WTC11 (cell line): Measurements from ENCODE around the gene CNOT6L. TPM values are rescaled to one million over a fixed set of nuclear protein-coding genes. Genes with fewer than 3 reads are reported as not detected.
A peak's percentile ranks its signal among the peaks of the same experiment; 100 is the strongest.

Source experiments
- ATAC-seq: fragments of 200-7000 bp; cut with Tn5 transposase; 2 replicates; pipeline ENCODE4 v1.10.0; 2021; ENCODE audit warnings: mild to moderate bottlenecking, moderate library complexity
- CTCF ChIA-PET: fragments of 300-600 bp; sonication (Branson Sonifier 250); formaldehyde crosslinking; loops from one replicate; lab custom pipeline; 2021; ENCODE audit warnings: antibody characterized with exemption; lab: Charles Lee
- POLR2A ChIA-PET: fragments of 350-600 bp; sonication (Branson Sonifier 250); formaldehyde crosslinking; loops from one replicate; lab custom pipeline; 2021; ENCODE audit warnings: antibody characterized with exemption; lab: Charles Lee
- DNase-seq: peaks from one replicate; pipeline ENCODE4 v3.0.0; 2021; ENCODE audit warnings: low spot score
- H3K27ac Mint-ChIP-seq: 2 replicates; pipeline ENCODE4 v1.8.0; 2021; ENCODE audit warnings: mixed read lengths
- H3K27me3 Mint-ChIP-seq: 2 replicates; pipeline ENCODE4 v1.8.0; 2021; ENCODE audit warnings: low read depth, mild to moderate bottlenecking, moderate library complexity, mixed read lengths
- H3K36me3 Mint-ChIP-seq: 2 replicates; pipeline ENCODE4 v1.8.0; 2021; ENCODE audit warnings: mixed read lengths
- H3K4me1 Mint-ChIP-seq: 2 replicates; pipeline ENCODE4 v1.8.0; 2022; ENCODE audit warnings: mixed read lengths
- H3K4me3 Mint-ChIP-seq: 2 replicates; pipeline ENCODE4 v1.8.0; 2021; ENCODE audit warnings: mild to moderate bottlenecking, moderate library complexity, mixed read lengths
- H3K9me3 Mint-ChIP-seq: 2 replicates; pipeline ENCODE4 v1.8.0; 2021; ENCODE audit warnings: mixed read lengths
- CREM ChIP-seq: sonication (generic); formaldehyde crosslinking; IDR thresholded peaks from 2 replicates; pipeline ENCODE4 v1.8.1; 2022; ENCODE audit warnings: mild to moderate bottlenecking, missing genetic modification reagents, moderate library complexity
- E2F1 ChIP-seq: sonication (generic); formaldehyde crosslinking; IDR thresholded peaks from 2 replicates; pipeline ENCODE4 v1.8.0; 2022; ENCODE audit warnings: mild to moderate bottlenecking, missing genetic modification reagents
- ELF4 ChIP-seq: sonication (generic); formaldehyde crosslinking; IDR thresholded peaks from 2 replicates; pipeline ENCODE4 v1.8.1; 2022; ENCODE audit warnings: low read depth, mild to moderate bottlenecking, moderate library complexity, missing genetic modification reagents
- ESRRA ChIP-seq: sonication (generic); formaldehyde crosslinking; IDR thresholded peaks from 2 replicates; pipeline ENCODE4 v1.8.1; 2022; ENCODE audit warnings: mild to moderate bottlenecking, missing genetic modification reagents, borderline replicate concordance
- RORB ChIP-seq: fragments of 250-450 bp; sonication (Bioruptor Pico); IDR thresholded peaks from 2 replicates; pipeline ENCODE4 v1.9.0; 2021; ENCODE audit warnings: mild to moderate bottlenecking
- USF1 ChIP-seq: sonication (generic); formaldehyde crosslinking; IDR thresholded peaks from 2 replicates; pipeline ENCODE4 v1.8.0; 2022; ENCODE audit warnings: mild to moderate bottlenecking, missing genetic modification reagents
- ZNF263 ChIP-seq: sonication (generic); formaldehyde crosslinking; IDR thresholded peaks from 2 replicates; pipeline ENCODE4 v1.8.1; 2022; ENCODE audit warnings: low read depth, mild to moderate bottlenecking, moderate library complexity, missing genetic modification reagents
- ZNF281 ChIP-seq: sonication (generic); formaldehyde crosslinking; IDR thresholded peaks from 2 replicates; pipeline ENCODE4 v1.8.0; 2023; ENCODE audit warnings: mild to moderate bottlenecking, missing genetic modification reagents
- total RNA-seq: library from RNA; stranded (reverse); gene quantifications from 3 replicates; pipeline ENCODE4 v1.2.3, GENCODE V29; 2021
- TF ChIP-seq, protein P1 (sequence below): sonication (generic); formaldehyde crosslinking; IDR thresholded peaks from 2 replicates; pipeline ENCODE4 v1.8.1; 2022; ENCODE audit warnings: low read depth, missing genetic modification reagents, borderline replicate concordance
- TF ChIP-seq, protein P2 (sequence below): fragments of 250-450 bp; sonication (Bioruptor Pico); IDR thresholded peaks from 2 replicates; pipeline ENCODE4 v1.8.0; 2021; ENCODE audit warnings: mild to moderate bottlenecking
- TF ChIP-seq, protein P3 (sequence below): sonication (generic); formaldehyde crosslinking; conservative IDR thresholded peaks from 2 replicates; pipeline ENCODE4 v1.8.1; 2022; ENCODE audit warnings: mild to moderate bottlenecking, missing genetic modification reagents
- TF ChIP-seq, protein P4 (sequence below): sonication (generic); formaldehyde crosslinking; IDR thresholded peaks from 2 replicates; pipeline ENCODE4 v1.8.1; 2022; ENCODE audit warnings: low read depth, mild to moderate bottlenecking, moderate library complexity, missing genetic modification reagents, borderline replicate concordance

The CNOT6L gene
- total RNA-seq, 1 experiment from 2014 or later: 21.6 TPM

GRCh38 chr4:77676842-77677241 lies 142.3 kb downstream of the CNOT6L start:
- no peak for TF ChIP-seq USF1 (CRISPR knock-in tag)
- TF ChIP-seq RORB (CRISPR knock-in tag): no peak
- no peak for TF ChIP-seq ZNF263 (CRISPR knock-in tag)
- no peak for TF ChIP-seq ZNF281 (CRISPR knock-in tag)
- TF ChIP-seq, protein P1, sequence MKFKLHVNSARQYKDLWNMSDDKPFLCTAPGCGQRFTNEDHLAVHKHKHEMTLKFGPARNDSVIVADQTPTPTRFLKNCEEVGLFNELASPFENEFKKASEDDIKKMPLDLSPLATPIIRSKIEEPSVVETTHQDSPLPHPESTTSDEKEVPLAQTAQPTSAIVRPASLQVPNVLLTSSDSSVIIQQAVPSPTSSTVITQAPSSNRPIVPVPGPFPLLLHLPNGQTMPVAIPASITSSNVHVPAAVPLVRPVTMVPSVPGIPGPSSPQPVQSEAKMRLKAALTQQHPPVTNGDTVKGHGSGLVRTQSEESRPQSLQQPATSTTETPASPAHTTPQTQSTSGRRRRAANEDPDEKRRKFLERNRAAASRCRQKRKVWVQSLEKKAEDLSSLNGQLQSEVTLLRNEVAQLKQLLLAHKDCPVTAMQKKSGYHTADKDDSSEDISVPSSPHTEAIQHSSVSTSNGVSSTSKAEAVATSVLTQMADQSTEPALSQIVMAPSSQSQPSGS: no peak
- CTCF ChIA-PET: no interaction called here
- no peaks in the 10 kb centered on the region for H3K9me3 Mint-ChIP-seq
- no peak overlapping the region for H3K27ac Mint-ChIP-seq
- no peak overlapping the region for H3K4me3 Mint-ChIP-seq
- H3K27me3 Mint-ChIP-seq: no peaks in the 10 kb centered on the region
- H3K36me3 Mint-ChIP-seq: no peaks in the 10 kb centered on the region
- no peak for ATAC-seq
- POLR2A ChIA-PET: no interaction called here
- peaks cover 7% of the 10 kb centered on the region; the same call in 1 of the 2 replicates for H3K4me1 Mint-ChIP-seq
- no peak for DNase-seq

- ATAC-seq (peak; percentile 60), DNase-seq (no peak)
- Mint-ChIP-seq H3K27me3 (no peaks in the 10 kb centered on the region), H3K4me3 (no peak overlapping the region), H3K9me3 (peaks cover 8% of the 10 kb centered on the region), H3K4me1 (peaks cover 20% of the 10 kb centered on the region), H3K27ac (no peak overlapping the region), H3K36me3 (no peaks in the 10 kb centered on the region)
- ChIA-PET CTCF (interaction anchor here (1.4 kb wide), 1 partner anchor 28 kb away, joined by 3 read pairs; no protein-coding TSS in a partner anchor), POLR2A (no interaction called here)
- TF ChIP-seq, protein P2, sequence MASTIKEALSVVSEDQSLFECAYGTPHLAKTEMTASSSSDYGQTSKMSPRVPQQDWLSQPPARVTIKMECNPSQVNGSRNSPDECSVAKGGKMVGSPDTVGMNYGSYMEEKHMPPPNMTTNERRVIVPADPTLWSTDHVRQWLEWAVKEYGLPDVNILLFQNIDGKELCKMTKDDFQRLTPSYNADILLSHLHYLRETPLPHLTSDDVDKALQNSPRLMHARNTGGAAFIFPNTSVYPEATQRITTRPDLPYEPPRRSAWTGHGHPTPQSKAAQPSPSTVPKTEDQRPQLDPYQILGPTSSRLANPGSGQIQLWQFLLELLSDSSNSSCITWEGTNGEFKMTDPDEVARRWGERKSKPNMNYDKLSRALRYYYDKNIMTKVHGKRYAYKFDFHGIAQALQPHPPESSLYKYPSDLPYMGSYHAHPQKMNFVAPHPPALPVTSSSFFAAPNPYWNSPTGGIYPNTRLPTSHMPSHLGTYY (CRISPR knock-in tag): no peak
These were observed 148.1 kb downstream of the CNOT6L start for GRCh38 chr4:77671051-77671450.

GRCh38 chr4:77669946-77670590 lies 149.1 kb downstream of the CNOT6L start:
- no peak for TF ChIP-seq E2F1
- TF ChIP-seq, protein P3, sequence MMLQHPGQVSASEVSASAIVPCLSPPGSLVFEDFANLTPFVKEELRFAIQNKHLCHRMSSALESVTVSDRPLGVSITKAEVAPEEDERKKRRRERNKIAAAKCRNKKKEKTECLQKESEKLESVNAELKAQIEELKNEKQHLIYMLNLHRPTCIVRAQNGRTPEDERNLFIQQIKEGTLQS (CRISPR knock-in tag): no peak
- TF ChIP-seq, protein P4, sequence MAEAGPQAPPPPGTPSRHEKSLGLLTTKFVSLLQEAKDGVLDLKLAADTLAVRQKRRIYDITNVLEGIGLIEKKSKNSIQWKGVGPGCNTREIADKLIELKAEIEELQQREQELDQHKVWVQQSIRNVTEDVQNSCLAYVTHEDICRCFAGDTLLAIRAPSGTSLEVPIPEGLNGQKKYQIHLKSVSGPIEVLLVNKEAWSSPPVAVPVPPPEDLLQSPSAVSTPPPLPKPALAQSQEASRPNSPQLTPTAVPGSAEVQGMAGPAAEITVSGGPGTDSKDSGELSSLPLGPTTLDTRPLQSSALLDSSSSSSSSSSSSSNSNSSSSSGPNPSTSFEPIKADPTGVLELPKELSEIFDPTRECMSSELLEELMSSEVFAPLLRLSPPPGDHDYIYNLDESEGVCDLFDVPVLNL (CRISPR knock-in tag): no peak
- TF ChIP-seq, protein P2 (CRISPR knock-in tag): no peak
- TF ChIP-seq ESRRA (CRISPR knock-in tag): no peak
- TF ChIP-seq CREM (CRISPR knock-in tag): no peak
- TF ChIP-seq ELF4: no peak
- Mint-ChIP-seq H3K27ac (0 out of 2 replicates have a peak overlapping the region, but pooled peaks have one; percentile 43), H3K4me3 (no peak overlapping the region), H3K27me3 (no peaks in the 10 kb centered on the region), H3K36me3 (no peaks in the 10 kb centered on the region), H3K9me3 (peaks cover 8% of the 10 kb centered on the region), H3K4me1 (peaks cover 20% of the 10 kb centered on the region)
- ChIA-PET POLR2A (interaction anchor here (0.9 kb wide), 1 partner anchor 9 kb away, joined by 5 read pairs; no protein-coding TSS in a partner anchor), CTCF (interaction anchor here (1.4 kb wide), 1 partner anchor 29 kb away, joined by 3 read pairs; no protein-coding TSS in a partner anchor)
- DNase-seq: no peak
- no peak for ATAC-seq
